GM12878 (cell line): ENCODE measurements around the gene ACTRT3. TPM values are rescaled to one million over a fixed set of nuclear protein-coding genes. Genes with fewer than 3 reads are reported as not detected.
A peak's percentile ranks its signal among the peaks of the same experiment; 100 is the strongest.

Experiments used
- BHLHE40 ChIP-seq, 2 experiments: fragments of 450-650 bp in 1 of 2; IDR thresholded peaks; 2 replicates each; pipeline ENCODE4 v1.6.1; 2011 to 2017; ENCODE audit warnings: low read depth in 2 of 2, borderline replicate concordance in 1 of 2, improper control_type of control experiment in 1 of 2, low read length in 1 of 2, mild to moderate bottlenecking in 1 of 2
- BMI1 ChIP-seq: fragments of 450-650 bp; IDR thresholded peaks from 2 replicates; pipeline ENCODE4 v1.6.1; 2016; ENCODE audit warnings: mild to moderate bottlenecking, moderate library complexity, borderline replicate concordance
- CBX5 ChIP-seq: sonication (generic); IDR thresholded peaks from 2 replicates; pipeline ENCODE4 v1.6.1; 2016; ENCODE audit warnings: low read depth, moderate library complexity, mild to moderate bottlenecking, inconsistent platforms
- FOXK2 ChIP-seq: fragments of 450-650 bp; IDR thresholded peaks from 2 replicates; pipeline ENCODE4 v1.6.1; 2017; ENCODE audit warnings: mild to moderate bottlenecking, moderate library complexity
- IRF5 ChIP-seq: fragments of 450-650 bp; IDR thresholded peaks from 2 replicates; pipeline ENCODE4 v1.6.1; 2017; ENCODE audit warnings: borderline replicate concordance
- MLLT1 ChIP-seq: fragments of 450-650 bp; IDR thresholded peaks from 2 replicates; pipeline ENCODE4 v1.6.1; 2016; ENCODE audit warnings: mild to moderate bottlenecking
- NFXL1 ChIP-seq: fragments of 450-650 bp; IDR thresholded peaks from 2 replicates; pipeline ENCODE4 v1.6.1; 2017; ENCODE audit warnings: antibody characterized with exemption, mild to moderate bottlenecking, borderline replicate concordance
- NR2C2 ChIP-seq: IDR thresholded peaks from 2 replicates; pipeline ENCODE4 v1.6.1; 2011; ENCODE audit warnings: borderline replicate concordance, low read depth; ENCODE audit not compliant: control insufficient read depth, insufficient read length
- RB1 ChIP-seq: fragments of 450-650 bp; formaldehyde crosslinking; IDR thresholded peaks from 2 replicates; pipeline ENCODE4 v1.6.1; 2017; ENCODE audit warnings: mild to moderate bottlenecking, borderline replicate concordance
- RCOR1 ChIP-seq: conservative IDR thresholded peaks from 2 replicates; pipeline ENCODE4 v1.6.1; 2012; ENCODE audit warnings: low read depth, low read length, improper control_type of control experiment
- RFX5 ChIP-seq: IDR thresholded peaks from 2 replicates; pipeline ENCODE4 v1.6.1; 2011; ENCODE audit warnings: low read depth, low read length, improper control_type of control experiment
- RUNX3 ChIP-seq: IDR thresholded peaks from 2 replicates; pipeline ENCODE4 v1.6.1; 2012; ENCODE audit warnings: low read length, inconsistent platforms
- TCF3 ChIP-seq: IDR thresholded peaks from 2 replicates; pipeline ENCODE4 v1.6.1; 2012; ENCODE audit warnings: low read depth, mild to moderate bottlenecking, low read length, borderline replicate concordance; ENCODE audit not compliant: insufficient read depth
- polyA plus RNA-seq, 11 experiments: library from polyadenylated mRNA; depleted of rRNA in 4 of 11; unstranded in 6 of 11; stranded (reverse) in 5 of 11; fragments of >200 nt; fragmentation: Nextera tagmentation in 4 of 11; fragmentation: Illumina TruSeq in 1 of 11; extraction: Ambion mirVana in 4 of 11; extraction: Trizol in 1 of 11; gene quantifications; 1 replicate in 1 of 11; 2 replicates in 10 of 11; pipeline versions ENCODE4 v1.2.1 to v1.2.3, GENCODE V29; 2011 to 2016; ENCODE audit warnings: inconsistent platforms in 2 of 11, missing spikeins in 2 of 11, low read depth in 1 of 11
- total RNA-seq, 4 experiments: library from RNA; depleted of rRNA in 3 of 4; stranded (reverse); fragments of >200 nt in 3 of 4; fragmentation: Illumina TruSeq in 1 of 4; extraction: Trizol in 1 of 4; gene quantifications; 2 replicates each; pipeline versions ENCODE4 v1.2.1 to v1.2.3, GENCODE V29; 2013 to 2021
- TF ChIP-seq, protein P1 (sequence below): IDR thresholded peaks from 2 replicates; pipeline ENCODE4 v1.6.1; 2011; ENCODE audit warnings: mild to moderate bottlenecking, low read depth, low read length, moderate library complexity; ENCODE audit not compliant: insufficient replicate concordance
- TF ChIP-seq, protein P2 (sequence below): IDR thresholded peaks from 2 replicates; pipeline ENCODE4 v1.6.1; 2012; ENCODE audit warnings: low read depth, low read length, improper control_type of control experiment

Gene ACTRT3
- total and polyA plus RNA-seq, 10 of the 15 experiments (the other 5 are each of a cell fraction or from before 2014, with no cell fraction given), result 0.02 to 0.58 (median 0.11) TPM; not detected in 1

DNA sequence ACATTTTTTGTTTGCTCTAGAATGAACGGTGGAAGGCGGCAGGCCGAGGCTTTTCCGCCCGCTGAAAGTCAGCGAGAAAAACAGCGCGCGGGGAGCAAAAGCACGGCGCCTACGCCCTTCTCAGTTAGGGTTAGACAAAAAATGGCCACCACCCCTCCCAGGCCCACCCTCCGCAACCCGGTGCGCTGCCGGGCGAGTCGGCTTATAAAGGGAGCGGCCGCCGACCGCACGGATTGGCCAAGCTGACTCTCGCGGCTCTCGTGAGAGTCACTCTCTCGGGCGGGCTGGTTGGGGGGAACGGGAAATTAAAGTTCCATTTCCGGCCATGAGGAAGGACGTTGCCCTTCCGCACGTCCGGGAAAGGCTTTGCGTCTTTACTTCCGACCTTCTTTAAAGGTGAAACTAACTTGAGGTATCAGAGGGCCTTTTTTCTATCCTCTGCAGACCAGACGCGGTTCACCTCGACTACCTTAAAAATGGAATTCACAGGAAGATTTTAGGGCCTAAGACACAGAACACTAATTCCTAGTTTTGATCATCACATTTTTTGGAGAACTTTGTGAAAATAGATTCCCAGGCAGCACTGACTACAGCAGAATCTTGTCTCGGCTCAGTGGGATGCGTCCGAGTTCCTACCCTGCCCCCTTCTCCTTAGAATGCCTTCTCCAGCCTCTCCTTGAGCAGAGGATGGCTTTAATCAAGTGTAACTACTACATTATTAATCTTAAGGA, 4.3 kb downstream of the ACTRT3 start, which contains the start of gene TERC (continued):
- TF ChIP-seq, protein P1, sequence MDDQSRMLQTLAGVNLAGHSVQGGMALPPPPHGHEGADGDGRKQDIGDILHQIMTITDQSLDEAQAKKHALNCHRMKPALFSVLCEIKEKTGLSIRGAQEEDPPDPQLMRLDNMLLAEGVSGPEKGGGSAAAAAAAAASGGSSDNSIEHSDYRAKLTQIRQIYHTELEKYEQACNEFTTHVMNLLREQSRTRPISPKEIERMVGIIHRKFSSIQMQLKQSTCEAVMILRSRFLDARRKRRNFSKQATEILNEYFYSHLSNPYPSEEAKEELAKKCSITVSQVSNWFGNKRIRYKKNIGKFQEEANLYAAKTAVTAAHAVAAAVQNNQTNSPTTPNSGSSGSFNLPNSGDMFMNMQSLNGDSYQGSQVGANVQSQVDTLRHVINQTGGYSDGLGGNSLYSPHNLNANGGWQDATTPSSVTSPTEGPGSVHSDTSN, result peak; percentile 52
- TF ChIP-seq NFXL1, result no peak
- TF ChIP-seq FOXK2, result no peak
- TF ChIP-seq BHLHE40 (IDR thresholded peaks at IDR 0.05; ENCODE audit: borderline replicate concordance in 1 of 2, low read depth in 2 of 2, low read length in 1 of 2), result peak; percentile 26 to 63; a peak in 3 of 4 replicates
- no peak for TF ChIP-seq RFX5
- TF ChIP-seq, protein P2, sequence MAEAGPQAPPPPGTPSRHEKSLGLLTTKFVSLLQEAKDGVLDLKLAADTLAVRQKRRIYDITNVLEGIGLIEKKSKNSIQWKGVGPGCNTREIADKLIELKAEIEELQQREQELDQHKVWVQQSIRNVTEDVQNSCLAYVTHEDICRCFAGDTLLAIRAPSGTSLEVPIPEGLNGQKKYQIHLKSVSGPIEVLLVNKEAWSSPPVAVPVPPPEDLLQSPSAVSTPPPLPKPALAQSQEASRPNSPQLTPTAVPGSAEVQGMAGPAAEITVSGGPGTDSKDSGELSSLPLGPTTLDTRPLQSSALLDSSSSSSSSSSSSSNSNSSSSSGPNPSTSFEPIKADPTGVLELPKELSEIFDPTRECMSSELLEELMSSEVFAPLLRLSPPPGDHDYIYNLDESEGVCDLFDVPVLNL, result 0 out of 2 replicates have a peak, but pooled peaks have one; percentile 32
- peak; percentile 32 for TF ChIP-seq MLLT1
- peak; percentile 17; the same call in 1 of the 2 replicates for TF ChIP-seq TCF3
- TF ChIP-seq RCOR1, result peak; percentile 80; the same call in 1 of the 2 replicates
- 0 out of 2 replicates have a peak, but pooled peaks have one; percentile 54 for TF ChIP-seq IRF5
- TF ChIP-seq NR2C2, result no peak
- peak; percentile 62; the same call in 1 of the 2 replicates for TF ChIP-seq RUNX3
- TF ChIP-seq RB1, result no peak
- peak; percentile 52 for TF ChIP-seq CBX5
- TF ChIP-seq BMI1, result no peak
